ENCODE measurements around the gene GIT1.

DNA sequence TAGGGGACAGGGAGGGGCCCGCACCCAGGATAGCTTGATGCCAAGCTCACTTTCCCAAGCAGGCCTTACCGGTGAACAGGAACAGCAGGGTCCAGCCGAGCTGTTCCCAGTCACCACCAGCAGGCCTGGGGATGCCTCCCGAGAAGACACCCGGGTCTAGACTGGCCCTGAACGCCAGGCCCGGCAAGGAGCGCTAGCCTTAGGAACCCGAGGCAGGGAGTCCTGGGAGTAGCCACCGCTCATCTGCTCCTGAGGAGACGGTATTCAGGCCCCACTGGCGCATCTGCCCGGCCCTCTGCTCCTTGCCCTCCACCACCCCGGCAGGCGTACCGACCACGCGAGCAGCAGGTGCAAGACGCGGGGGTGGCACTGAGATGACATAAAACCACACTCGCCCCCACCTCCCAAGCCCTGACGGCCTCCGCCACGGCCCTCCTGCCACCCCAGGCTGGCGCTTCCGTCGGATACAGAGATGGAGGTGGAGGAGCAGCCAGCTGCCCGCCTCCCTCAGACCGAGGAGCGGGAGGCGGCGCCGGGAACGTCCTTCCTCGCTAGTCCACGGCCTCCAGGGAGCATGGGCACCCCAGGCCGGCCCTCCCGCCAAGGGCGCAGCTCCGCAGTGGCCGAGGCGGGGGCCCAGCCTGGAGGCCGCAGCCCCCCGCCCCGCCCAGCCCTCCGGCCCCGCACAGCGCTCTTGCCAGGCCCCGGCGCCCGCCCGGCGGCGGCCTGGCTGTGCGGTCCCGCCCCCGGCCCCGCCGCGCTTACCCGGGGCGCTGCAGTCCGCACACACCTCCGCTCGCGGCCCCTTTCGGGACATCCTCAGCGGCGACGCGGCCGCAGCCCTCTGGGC, 661 bp downstream of the GIT1 start:
- TF ChIP-seq CTCF (IDR thresholded peaks at IDR 0.05) (peak in 2 of 6 experiments; percentile 6 to 7), POLR2A (IDR thresholded peaks at IDR 0.05) (no peak), POLR2AphosphoS5 (IDR thresholded peaks at IDR 0.05) (peak in 1 of 2 donors; percentile 2), EP300 (IDR thresholded peaks at IDR 0.05) (no peak)
